GM12892 (cell line): Measurements from ENCODE around the gene C2CD3.

Experiments used
- POLR2A ChIP-seq: IDR thresholded peaks from 2 replicates; pipeline ENCODE4 v1.6.1; 2011; ENCODE audit warnings: low read depth, low read length, control low read depth
- POLR2AphosphoS5 ChIP-seq: IDR thresholded peaks from 2 replicates; pipeline ENCODE4 v1.6.1; 2011; ENCODE audit warnings: low read depth, low read length, control low read depth
- TAF1 ChIP-seq: IDR thresholded peaks from 2 replicates; pipeline ENCODE4 v1.6.1; 2011; ENCODE audit warnings: low read depth, mild to moderate bottlenecking, control low read depth, low read length, borderline replicate concordance

DNA sequence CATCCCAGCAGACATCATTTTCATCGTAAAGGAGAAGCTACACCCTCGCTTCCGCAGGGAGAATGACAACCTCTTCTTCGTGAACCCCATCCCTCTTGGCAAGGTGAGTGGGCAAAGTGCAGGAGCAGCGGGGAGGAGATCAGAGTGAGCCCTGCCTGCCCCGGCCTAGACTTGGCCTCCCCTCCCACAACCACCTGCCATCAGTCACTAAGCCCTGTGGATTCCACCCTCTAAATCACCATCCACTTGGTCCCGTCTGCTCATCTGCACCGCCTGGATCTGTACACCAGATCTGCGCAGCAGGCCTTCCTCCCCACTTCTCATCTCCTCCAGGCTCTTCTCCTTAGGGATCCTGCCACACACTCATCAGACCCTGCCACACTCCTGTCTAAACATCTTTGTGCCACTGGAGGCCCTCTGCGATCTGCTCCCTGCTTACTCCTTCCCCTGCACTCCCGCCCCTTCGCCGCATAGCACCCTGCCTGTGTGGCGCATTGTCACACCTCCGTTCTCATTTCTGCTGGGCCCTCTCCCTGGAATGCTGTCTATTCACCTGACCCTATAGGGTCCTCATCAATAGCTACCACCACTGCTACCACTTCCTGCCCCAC lies 202.3 kb downstream of the C2CD3 start:
- TF ChIP-seq POLR2A (no peak), TAF1 (no peak), POLR2AphosphoS5 (no peak)
